ENCODE results near the gene DBN1. TPM values are rescaled to one million over a fixed set of nuclear protein-coding genes. Genes with fewer than 3 reads are reported as not detected.

Gene DBN1
- total and polyA plus RNA-seq, 2 of the 8 experiments (the other 6 are each of a cell fraction or from before 2014, with no cell fraction given): 168 to 333 TPM

DNA sequence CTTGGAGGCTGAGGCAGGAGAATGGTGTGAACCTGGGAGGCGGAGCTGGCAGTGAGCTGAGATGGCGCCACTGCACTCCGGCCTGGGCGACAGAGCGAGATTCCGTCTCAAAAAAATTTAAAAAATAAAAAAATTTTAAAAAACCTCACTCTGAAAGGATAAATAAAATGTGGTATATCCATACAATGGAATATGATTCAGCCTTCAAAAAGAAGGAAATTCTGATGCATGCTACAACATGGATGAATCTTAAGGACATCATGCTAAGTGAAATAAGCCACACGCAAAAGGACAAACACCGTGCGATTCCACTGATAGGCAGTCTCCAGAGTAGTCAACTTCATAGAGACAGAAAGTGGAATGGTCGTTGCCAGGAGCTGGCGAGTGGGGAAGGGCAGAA lies 8.4 kb downstream of the DBN1 start:
- H3K9me3 ChIP-seq (ENCODE audit: insufficient read depth in 2 of 2, low read depth in 1 of 2, low read length in 1 of 2): peaks cover 0 to 4% of the 10 kb centered on the region in 2 experiments; a peak in 2 of 4 replicates
- no peak overlapping the region for H3K4ac ChIP-seq (replicated peaks; ENCODE audit: insufficient read length, low read depth, low read length)
- H3K9ac ChIP-seq (replicated peaks in 1 of 4; ENCODE audit: extremely low read depth in 1 of 4, low read depth in 3 of 4, low read length in 3 of 4): no peak overlapping the region
- WGBS, 2 experiments (ENCODE audit: extremely low coverage in 1 of 2, insufficient coverage in 1 of 2, insufficient read length in 1 of 2, insufficient replicate concordance in 2 of 2, low coverage in 1 of 2, low lambda C conversion rate in 2 of 2, missing lambda C conversion rate in 1 of 2): 95% methylated on average over 11 of the region's 11 CpGs; no CpG with 5 or more reads in 1 of the 2 experiments
- H4K20me1 ChIP-seq (replicated peaks in 1 of 2; ENCODE audit: control insufficient read depth in 1 of 2, insufficient read depth in 2 of 2, low read length in 2 of 2): peaks cover 25 to 40% of the 10 kb centered on the region in 2 experiments
- H3K18ac ChIP-seq (ENCODE audit: extremely low read depth, low read length): no peak overlapping the region
- peaks cover 0 to 27% of the 10 kb centered on the region in 2 experiments; a peak in 3 of 4 replicates for H3K79me2 ChIP-seq (ENCODE audit: control insufficient read depth in 1 of 2, insufficient read depth in 2 of 2, low read length in 2 of 2)
- H3K14ac ChIP-seq (ENCODE audit: insufficient read length): no peak overlapping the region
- FAIRE-seq: no peak
- no peaks in the 10 kb centered on the region for H3K27me3 ChIP-seq (replicated peaks in 1 of 4; ENCODE audit: control insufficient read depth in 3 of 4, extremely low read depth in 1 of 4, insufficient read depth in 3 of 4, low read length in 3 of 4)
- H2AK5ac ChIP-seq (ENCODE audit: low read depth, low read length): no peak overlapping the region
- H2BK5ac ChIP-seq (ENCODE audit: low read depth, low read length): no peak overlapping the region
- no peak overlapping the region for H2BK20ac ChIP-seq (ENCODE audit: low read length)
- ChIA-PET CTCF (ENCODE audit: partially characterized antibody) (interaction anchor here (1.5 to 2.0 kb wide), 2 partner anchors 8 to 25 kb away, joined by 6 to 9 read pairs; no protein-coding TSS in a partner anchor), POLR2A (ENCODE audit: partially characterized antibody) (interaction anchor here (2.1 to 67.5 kb wide), 3 partner anchors 4 to 31 kb away, joined by 7 to 3349 read pairs (median 3349); partner anchors contain the start of genes DBN1, DOK3, PDLIM7 and PRR7)
- DNase-seq (ENCODE audit: low read depth in 1 of 2, low spot score in 2 of 2): no peak
- peaks cover 16% of the 10 kb centered on the region for H3K79me1 ChIP-seq (ENCODE audit: low read depth, low read length)
- no peak overlapping the region for H3K4me3 ChIP-seq (ENCODE audit: extremely low read depth in 1 of 4, insufficient read depth in 2 of 4, low read depth in 3 of 4, low read length in 4 of 4)
- H3K36me3 ChIP-seq (ENCODE audit: control insufficient read depth in 2 of 4, insufficient read depth in 4 of 4, low read length in 3 of 4): peaks cover 41 to 73% (median 62%) of the 10 kb centered on the region in 4 experiments
- no peak overlapping the region for H3K4me2 ChIP-seq (ENCODE audit: insufficient read depth in 1 of 2, low read depth in 2 of 2, low read length in 2 of 2)
- no peaks in the 10 kb centered on the region for H3K23me2 ChIP-seq (ENCODE audit: low read depth, low read length)
- H3K56ac ChIP-seq (replicated peaks; ENCODE audit: insufficient read length, low read depth, low read length): no peak overlapping the region
- H2BK120ac ChIP-seq (replicated peaks; ENCODE audit: low read depth, low read length): no peak overlapping the region
- no peak overlapping the region for H2AFZ ChIP-seq (ENCODE audit: low read length)
- H3K4me1 ChIP-seq (replicated peaks in 1 of 4; ENCODE audit: control insufficient read depth in 3 of 4, insufficient read depth in 4 of 4, low read length in 3 of 4): peaks cover 0 to 7% (median 6%) of the 10 kb centered on the region in 4 experiments; a peak in 6 of 7 replicates
- no peak overlapping the region for H4K8ac ChIP-seq (ENCODE audit: extremely low read depth, insufficient read depth, low read length)
- H2BK12ac ChIP-seq (ENCODE audit: low read depth, low read length): no peak overlapping the region
- H3K23ac ChIP-seq (ENCODE audit: insufficient read length): no peak overlapping the region
- no peak overlapping the region for H4K91ac ChIP-seq (replicated peaks; ENCODE audit: insufficient read length, low read length)
- no peak overlapping the region for H3K27ac ChIP-seq (ENCODE audit: low read depth, low read length)
- no peak overlapping the region for H2BK15ac ChIP-seq (ENCODE audit: low read length)
- no peak overlapping the region for H4K5ac ChIP-seq (ENCODE audit: insufficient read length, low read depth, low read length)
- TF ChIP-seq NRF1 (IDR thresholded peaks at IDR 0.05; ENCODE audit: low read depth, low read length): no peak
- no peak for TF ChIP-seq MAFK (IDR thresholded peaks at IDR 0.05; ENCODE audit: low read depth, low read length)
- TF ChIP-seq RBBP5 (IDR thresholded peaks at IDR 0.05; ENCODE audit: borderline replicate concordance, low read depth, low read length): no peak
- TF ChIP-seq ZNF274 (IDR thresholded peaks at IDR 0.05; ENCODE audit: borderline replicate concordance, extremely low read depth, low read length): no peak
- TF ChIP-seq RAD21 (IDR thresholded peaks at IDR 0.05 in 1 of 2, conservative IDR thresholded peaks at IDR 0.05 in 1 of 2; ENCODE audit: low read depth in 2 of 2, low read length in 2 of 2): no peak
- TF ChIP-seq BRCA1 (IDR thresholded peaks at IDR 0.05; ENCODE audit: low read depth, low read length): no peak
